HEK293T (cell line): ENCODE results near the gene CDT1.

ENCODE experiments used
- CTCF ChIA-PET: fragments of 350-600 bp; formaldehyde crosslinking; extraction: SDS; loops from one replicate; lab custom pipeline; 2021; ENCODE audit warnings: antibody characterized with exemption, inconsistent platforms; lab: Yijun Ruan, JAX
- POLR2A ChIA-PET: fragments of 350-600 bp; formaldehyde crosslinking; extraction: SDS; loops from one replicate; lab custom pipeline; 2020; ENCODE audit warnings: antibody characterized with exemption, inconsistent platforms; lab: Yijun Ruan, JAX
- DNase-seq: peaks from one replicate; pipeline ENCODE4 v3.0.0; 2012; ENCODE audit warnings: mixed read lengths; ENCODE audit errors: extremely low spot score
- ARNT ChIP-seq: fragments of 450-650 bp; IDR thresholded peaks from 2 replicates; pipeline ENCODE4 v1.6.1; 2017; ENCODE audit warnings: mild to moderate bottlenecking
- BHLHE40 ChIP-seq: fragments of 450-650 bp; IDR thresholded peaks from 2 replicates; pipeline ENCODE4 v1.6.1; 2016; ENCODE audit warnings: mild to moderate bottlenecking, moderate library complexity, borderline replicate concordance
- CTBP1 ChIP-seq: fragments of 450-650 bp; IDR thresholded peaks from 2 replicates; pipeline ENCODE4 v1.6.1; 2016; ENCODE audit warnings: borderline replicate concordance
- ELF4 ChIP-seq: fragments of 450-650 bp; IDR thresholded peaks from 2 replicates; pipeline ENCODE4 v1.6.1; 2017; ENCODE audit warnings: antibody characterized with exemption
- FOXA1 ChIP-seq: fragments of 450-650 bp; IDR thresholded peaks from 2 replicates; pipeline ENCODE4 v1.6.1; 2016; ENCODE audit warnings: mild to moderate bottlenecking
- FOXK2 ChIP-seq: fragments of 450-650 bp; IDR thresholded peaks from 2 replicates; pipeline ENCODE4 v1.6.1; 2016; ENCODE audit warnings: mild to moderate bottlenecking
- FOXM1 ChIP-seq: fragments of 450-650 bp; IDR thresholded peaks from 2 replicates; pipeline ENCODE4 v1.6.1; 2017; ENCODE audit warnings: mild to moderate bottlenecking, borderline replicate concordance
- HDGF ChIP-seq: fragments of 450-650 bp; IDR thresholded peaks from 2 replicates; pipeline ENCODE4 v1.6.1; 2017; ENCODE audit warnings: antibody characterized with exemption, borderline replicate concordance
- L3MBTL2 ChIP-seq: fragments of 450-650 bp; conservative IDR thresholded peaks from 2 replicates; pipeline ENCODE4 v1.6.1; 2016; ENCODE audit warnings: mild to moderate bottlenecking
- LEF1 ChIP-seq: fragments of 450-650 bp; IDR thresholded peaks from 2 replicates; pipeline ENCODE4 v1.6.1; 2017; ENCODE audit warnings: mild to moderate bottlenecking, borderline replicate concordance
- NFRKB ChIP-seq: fragments of 450-650 bp; IDR thresholded peaks from 2 replicates; pipeline ENCODE4 v1.6.1; 2016; ENCODE audit warnings: mild to moderate bottlenecking, moderate library complexity
- SP1 ChIP-seq: fragments of 450-650 bp; IDR thresholded peaks from 2 replicates; pipeline ENCODE4 v1.6.1; 2017
- SUZ12 ChIP-seq: fragments of 450-650 bp; IDR thresholded peaks from 2 replicates; pipeline ENCODE4 v1.6.1; 2016; ENCODE audit warnings: mild to moderate bottlenecking
- TARDBP ChIP-seq: fragments of 450-650 bp; IDR thresholded peaks from 2 replicates; pipeline ENCODE4 v1.6.1; 2016
- ZNF384 ChIP-seq: fragments of 450-650 bp; IDR thresholded peaks from 2 replicates; pipeline ENCODE4 v1.6.1; 2016
- TF ChIP-seq, protein P1 (sequence below): fragments of 450-650 bp; IDR thresholded peaks from 2 replicates; pipeline ENCODE4 v1.6.1; 2016

CDT1 gene

DNA sequence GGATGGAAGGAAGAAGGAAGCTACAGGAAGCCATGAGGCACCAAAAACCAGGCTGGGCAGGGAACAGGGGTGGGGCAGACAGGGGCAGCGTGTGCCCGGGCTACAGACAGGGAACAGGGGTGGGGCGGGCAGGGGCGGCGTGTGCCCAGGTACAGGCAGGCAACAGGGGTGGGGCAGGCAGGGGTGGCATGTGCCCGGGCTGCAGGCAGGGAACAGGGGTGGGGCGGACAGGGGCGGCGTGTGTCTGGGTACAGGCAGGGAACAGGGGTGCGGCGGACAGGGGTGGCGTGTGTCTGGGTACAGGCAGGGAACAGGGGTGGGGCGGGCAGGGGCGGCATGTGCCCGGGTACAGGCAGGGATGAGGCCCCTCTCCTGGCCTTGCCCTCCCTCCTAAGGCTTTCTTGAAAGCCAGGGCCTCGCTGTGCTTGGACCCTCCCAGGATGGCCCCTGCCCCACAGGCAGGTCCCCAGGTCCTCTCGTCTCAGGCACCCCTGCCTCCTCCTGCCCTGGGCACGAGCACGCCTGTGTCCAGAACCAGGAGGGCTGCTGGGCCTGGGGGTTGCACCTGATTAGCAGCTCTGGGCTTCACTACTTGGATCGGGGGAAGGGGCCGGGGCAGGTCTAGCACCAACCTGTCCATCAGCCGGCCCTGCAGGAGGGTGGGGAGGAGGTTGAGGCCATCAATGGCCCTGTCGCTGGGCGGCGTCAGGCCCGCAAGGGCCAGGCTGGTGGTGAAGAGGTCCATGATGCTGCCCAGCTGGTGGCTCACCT is 22.7 kb downstream of the CDT1 start:
- POLR2A ChIA-PET = no interaction called here
- no peak for DNase-seq
- CTCF ChIA-PET = interaction anchor here (0.6 kb wide), 1 partner anchor 205 kb away, joined by 3 read pairs; no protein-coding TSS in a partner anchor
- TF ChIP-seq ELF4 (no peak), NFRKB (no peak), LEF1 (no peak), TARDBP (no peak), ZNF384 (no peak), SUZ12 (no peak), FOXA1 (no peak), L3MBTL2 (no peak), FOXM1 (no peak), FOXK2 (no peak), ARNT (no peak), BHLHE40 (no peak)
- TF ChIP-seq, protein P1, sequence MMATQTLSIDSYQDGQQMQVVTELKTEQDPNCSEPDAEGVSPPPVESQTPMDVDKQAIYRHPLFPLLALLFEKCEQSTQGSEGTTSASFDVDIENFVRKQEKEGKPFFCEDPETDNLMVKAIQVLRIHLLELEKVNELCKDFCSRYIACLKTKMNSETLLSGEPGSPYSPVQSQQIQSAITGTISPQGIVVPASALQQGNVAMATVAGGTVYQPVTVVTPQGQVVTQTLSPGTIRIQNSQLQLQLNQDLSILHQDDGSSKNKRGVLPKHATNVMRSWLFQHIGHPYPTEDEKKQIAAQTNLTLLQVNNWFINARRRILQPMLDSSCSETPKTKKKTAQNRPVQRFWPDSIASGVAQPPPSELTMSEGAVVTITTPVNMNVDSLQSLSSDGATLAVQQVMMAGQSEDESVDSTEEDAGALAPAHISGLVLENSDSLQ = no peak

DNA sequence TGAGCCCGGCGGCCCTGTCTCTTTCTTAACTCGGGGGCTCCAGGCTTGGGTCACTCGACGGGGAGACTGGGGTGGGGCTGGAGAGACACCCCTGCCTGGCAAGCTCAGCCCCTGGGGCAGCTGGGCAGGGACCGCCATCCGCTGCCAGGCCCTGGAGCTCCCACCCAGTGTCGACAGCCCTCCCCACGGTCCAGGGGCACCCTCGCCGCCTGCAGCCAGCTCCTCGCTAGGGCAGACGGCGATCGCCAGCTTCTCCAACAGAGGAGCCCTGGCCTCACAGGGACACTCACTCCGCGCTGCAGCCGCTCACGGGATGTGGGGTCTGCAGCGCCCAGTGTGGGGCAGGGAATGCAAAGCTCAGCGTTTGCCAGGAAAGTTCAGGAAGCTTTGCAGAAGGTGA is 24.1 kb downstream of the CDT1 start:
- DNase-seq = no peak
- TF ChIP-seq ELF4 = no peak
- TF ChIP-seq FOXK2 = no peak
- TF ChIP-seq TARDBP = no peak
- no peak for TF ChIP-seq HDGF
- no peak for TF ChIP-seq LEF1
- no peak for TF ChIP-seq SUZ12
- no peak for TF ChIP-seq NFRKB
- no peak for TF ChIP-seq SP1
- no peak for TF ChIP-seq ZNF384
- ChIA-PET CTCF (no interaction called here), POLR2A (interaction anchor here (0.8 kb wide), 1 partner anchor 16 kb away, joined by 3 read pairs; the partner anchor contains the start of gene APRT)

DNA sequence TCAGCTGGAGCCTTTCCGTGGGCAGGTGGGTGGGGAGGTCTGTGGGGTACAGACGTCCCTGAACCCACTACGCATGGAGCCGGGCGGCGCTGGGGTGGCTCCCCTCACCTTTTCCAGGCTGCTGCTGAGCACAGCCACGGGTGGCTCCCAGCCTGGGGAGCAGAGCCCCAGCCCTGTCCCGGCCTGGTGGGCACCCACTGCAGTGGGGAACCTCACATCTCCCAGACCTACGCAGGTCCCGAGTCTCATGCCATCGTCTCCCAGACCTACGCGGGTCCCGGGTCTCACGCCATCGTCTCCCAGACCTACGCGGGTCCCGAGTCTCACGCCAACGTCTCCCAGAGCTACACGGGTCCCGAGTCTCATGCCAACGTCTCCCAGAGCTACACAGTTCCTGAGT is 25.1 kb downstream of the CDT1 start:
- ChIA-PET POLR2A (no interaction called here), CTCF (no interaction called here)
- no peak for DNase-seq
- TF ChIP-seq FOXM1 = no peak

DNA sequence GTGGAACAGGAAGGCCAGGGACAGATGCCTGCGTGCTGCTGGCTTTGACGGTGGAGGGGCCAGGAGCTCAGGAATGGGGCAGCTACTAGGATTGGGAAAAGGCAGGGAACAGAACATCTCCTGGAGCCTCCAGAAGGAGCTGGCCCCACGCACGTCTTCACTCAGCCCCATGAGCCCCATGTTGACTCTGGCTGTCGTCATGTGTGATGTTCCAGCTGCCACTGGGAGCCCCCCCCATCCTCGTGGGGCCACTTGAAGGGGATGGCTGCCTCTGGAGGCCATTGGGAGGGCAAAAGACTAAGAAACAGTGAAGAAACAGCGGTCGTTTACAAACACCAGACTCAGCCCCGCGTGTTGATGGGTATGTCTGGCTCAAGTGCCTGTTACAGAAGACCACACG is 26.7 kb downstream of the CDT1 start:
- POLR2A ChIA-PET = no interaction called here
- TF ChIP-seq LEF1 (no peak), ARNT (no peak), FOXM1 (no peak), ZNF384 (no peak), FOXK2 (no peak), SUZ12 (no peak), TARDBP (no peak)
- DNase-seq = no peak
- CTCF ChIA-PET = no interaction called here

DNA sequence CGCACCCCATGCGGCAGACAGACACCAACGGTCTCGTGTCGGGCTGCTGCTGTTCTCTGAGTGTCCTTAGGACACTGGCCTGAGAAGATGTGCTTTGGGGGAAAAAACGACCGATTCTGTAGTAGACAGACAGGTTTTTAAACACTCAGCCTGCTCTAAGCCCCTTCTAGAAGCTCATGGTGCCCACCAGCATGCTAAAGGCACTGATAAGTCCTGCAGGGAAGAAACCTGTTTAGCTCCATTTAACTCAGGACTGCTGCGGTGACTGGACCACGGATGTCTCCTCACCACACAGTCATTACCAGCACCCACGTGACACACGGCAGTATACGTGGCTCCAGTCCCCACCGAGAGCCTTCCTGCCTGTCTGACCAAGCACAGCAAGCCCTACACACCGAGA is 27.2 kb downstream of the CDT1 start:
- ChIA-PET CTCF (no interaction called here), POLR2A (no interaction called here)
- DNase-seq = no peak

DNA sequence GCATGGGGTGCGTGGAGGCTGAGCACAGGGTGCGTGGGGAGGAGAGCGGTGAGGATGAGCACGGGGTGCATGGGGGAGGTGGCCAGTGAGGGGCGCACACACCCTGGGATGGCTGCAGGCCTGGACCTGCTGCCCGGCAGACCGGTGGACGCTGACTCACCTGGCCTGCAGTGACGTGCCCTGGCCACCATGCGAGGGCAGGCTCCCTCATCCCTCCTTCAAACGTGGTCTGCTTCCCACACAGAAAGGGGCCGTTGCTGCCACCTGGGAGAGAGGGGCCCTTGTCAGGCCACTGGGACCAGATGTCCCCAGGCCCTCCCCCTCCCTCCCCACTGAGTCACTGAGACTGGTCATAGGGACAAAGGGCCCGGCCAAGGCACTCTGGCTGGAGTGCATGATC is 28.2 kb downstream of the CDT1 start:
- TF ChIP-seq FOXK2 (no peak), CTBP1 (no peak), L3MBTL2 (no peak), NFRKB (no peak), ELF4 (no peak), SP1 (no peak), FOXA1 (no peak), FOXM1 (no peak), ZNF384 (no peak), BHLHE40 (no peak), LEF1 (no peak)
- TF ChIP-seq, protein P1 = no peak
- CTCF ChIA-PET = no interaction called here
- POLR2A ChIA-PET = no interaction called here
- DNase-seq = no peak

More for the DNA sequence above, 27.2 kb downstream of the CDT1 start:
- no peak for TF ChIP-seq FOXM1
- TF ChIP-seq ZNF384 = no peak
- no peak for TF ChIP-seq ARNT
- no peak for TF ChIP-seq FOXK2
- no peak for TF ChIP-seq BHLHE40
- TF ChIP-seq TARDBP = no peak
- TF ChIP-seq, protein P1 = no peak
- no peak for TF ChIP-seq HDGF
- no peak for TF ChIP-seq FOXA1
- no peak for TF ChIP-seq L3MBTL2
- no peak for TF ChIP-seq ELF4
- TF ChIP-seq SUZ12 = no peak
- TF ChIP-seq CTBP1 = no peak
- TF ChIP-seq SP1 = no peak
- TF ChIP-seq NFRKB = no peak
